ENCODE data around the gene TMEM53.

TMEM53 gene

GRCh38 chr1:44685218-44685617 is 10.9 kb upstream of the TMEM53 start:
- Histone ChIP-seq H3K9me3 (ENCODE audit: control insufficient read depth, low read length) (no peaks in the 10 kb centered on the region), H3K27me3 (replicated peaks; ENCODE audit: control insufficient read depth, insufficient read depth, low read length, poor library complexity, severe bottlenecking) (no peaks in the 10 kb centered on the region), H3K4me3 (ENCODE audit: insufficient read depth, low read depth, low read length, poor library complexity, severe bottlenecking) (no peak overlapping the region), H3K4me1 (ENCODE audit: control insufficient read depth, insufficient read depth, low read length, poor library complexity, severe bottlenecking) (no peaks in the 10 kb centered on the region), H3K36me3 (ENCODE audit: control insufficient read depth, insufficient read depth, low read length) (no peaks in the 10 kb centered on the region), H3K27ac (ENCODE audit: insufficient read depth, low read length, poor library complexity, severe bottlenecking) (no peak overlapping the region)
- no peak for DNase-seq

GRCh38 chr1:44684525-44684924 is 10.2 kb upstream of the TMEM53 start:
- H3K4me3 ChIP-seq (ENCODE audit: insufficient read depth, low read depth, low read length, poor library complexity, severe bottlenecking) = no peak overlapping the region
- DNase-seq = no peak

DNA sequence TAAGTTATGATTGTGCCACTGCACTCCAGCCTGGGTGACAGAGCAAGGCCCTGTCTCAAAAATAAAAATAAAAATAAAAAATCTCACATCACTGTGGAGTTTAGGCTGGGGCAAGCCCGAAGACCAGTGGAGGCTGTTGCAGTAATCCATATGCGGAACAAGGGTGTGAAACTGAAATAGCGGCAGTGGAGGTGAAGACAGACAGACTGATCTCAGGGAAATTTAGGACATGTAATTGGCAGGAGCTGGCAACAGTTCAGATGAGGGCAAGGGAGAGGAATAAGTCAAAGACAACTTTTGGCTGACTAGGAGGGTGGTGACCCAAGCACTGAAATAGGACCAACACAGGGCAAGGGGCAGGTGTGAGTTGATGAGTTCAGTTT is 8.6 kb upstream of the TMEM53 start:
- Histone ChIP-seq H3K9me3 (ENCODE audit: control insufficient read depth, low read length) (no peaks in the 10 kb centered on the region), H3K27ac (ENCODE audit: insufficient read depth, low read length, poor library complexity, severe bottlenecking) (no peak overlapping the region), H3K4me3 (ENCODE audit: insufficient read depth, low read depth, low read length, poor library complexity, severe bottlenecking) (no peak overlapping the region), H3K36me3 (ENCODE audit: control insufficient read depth, insufficient read depth, low read length) (no peaks in the 10 kb centered on the region), H3K27me3 (replicated peaks; ENCODE audit: control insufficient read depth, insufficient read depth, low read length, poor library complexity, severe bottlenecking) (no peaks in the 10 kb centered on the region), H3K4me1 (ENCODE audit: control insufficient read depth, insufficient read depth, low read length, poor library complexity, severe bottlenecking) (no peaks in the 10 kb centered on the region)
- DNase-seq = no peak

More at GRCh38 chr1:44684525-44684924, 10.2 kb upstream of the TMEM53 start:
- Histone ChIP-seq H3K4me1 (ENCODE audit: control insufficient read depth, insufficient read depth, low read length, poor library complexity, severe bottlenecking) (no peaks in the 10 kb centered on the region), H3K27me3 (replicated peaks; ENCODE audit: control insufficient read depth, insufficient read depth, low read length, poor library complexity, severe bottlenecking) (no peaks in the 10 kb centered on the region), H3K27ac (ENCODE audit: insufficient read depth, low read length, poor library complexity, severe bottlenecking) (no peak overlapping the region), H3K36me3 (ENCODE audit: control insufficient read depth, insufficient read depth, low read length) (no peaks in the 10 kb centered on the region), H3K9me3 (ENCODE audit: control insufficient read depth, low read length) (no peaks in the 10 kb centered on the region)

DNA sequence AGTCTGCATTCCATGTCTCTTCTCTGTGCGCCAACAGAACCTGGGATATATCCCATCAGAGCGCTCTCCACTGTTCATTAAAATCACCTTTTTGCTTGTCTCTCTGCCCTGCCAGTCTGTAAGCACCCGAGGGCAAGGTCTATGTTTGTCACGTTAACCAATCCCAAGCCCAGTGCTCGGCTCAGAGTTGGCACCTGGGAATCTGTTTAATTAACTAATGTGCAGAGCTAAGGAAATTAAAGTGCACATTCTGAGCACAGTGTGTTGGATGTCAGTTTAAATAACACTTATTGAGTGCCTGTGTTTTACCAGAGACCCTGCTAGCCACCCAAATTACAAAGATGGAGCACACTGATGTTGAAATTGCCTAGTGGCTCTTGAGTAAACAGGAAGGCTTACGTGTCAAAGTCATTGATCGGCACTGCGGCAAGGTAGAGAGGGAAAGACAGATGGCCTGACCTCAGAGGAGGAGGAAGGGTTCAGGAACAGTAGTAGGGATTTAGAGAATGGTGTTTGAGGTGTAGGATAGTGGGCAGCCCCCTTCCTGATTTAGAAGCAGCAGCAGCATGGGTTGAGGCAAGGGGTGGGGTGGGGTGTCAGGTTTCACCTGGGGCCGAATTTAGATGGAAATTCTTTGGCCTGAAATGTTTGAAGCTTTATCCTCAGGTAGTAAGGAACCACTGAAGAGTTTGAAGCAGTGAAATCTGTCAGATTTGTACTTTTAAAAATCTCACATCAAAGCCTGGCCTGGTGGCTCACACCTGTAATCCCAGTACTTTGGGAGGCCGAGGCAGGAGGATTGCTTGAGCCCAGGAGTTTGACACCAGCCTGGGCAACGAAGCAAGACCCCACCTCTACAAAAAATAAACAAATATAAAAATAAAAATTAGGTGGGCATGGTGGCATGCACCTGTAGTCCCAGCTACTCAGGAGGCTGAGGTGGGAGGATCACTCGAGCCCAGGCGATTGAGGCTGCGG is 7.9 kb upstream of the TMEM53 start:
- H3K4me1 ChIP-seq (ENCODE audit: control insufficient read depth, insufficient read depth, low read length, poor library complexity, severe bottlenecking) = no peaks in the 10 kb centered on the region
- H3K27ac ChIP-seq (ENCODE audit: insufficient read depth, low read length, poor library complexity, severe bottlenecking) = no peak overlapping the region
- no peak overlapping the region for H3K4me3 ChIP-seq (ENCODE audit: insufficient read depth, low read depth, low read length, poor library complexity, severe bottlenecking)
- H3K9me3 ChIP-seq (ENCODE audit: control insufficient read depth, low read length) = no peaks in the 10 kb centered on the region
- no peaks in the 10 kb centered on the region for H3K36me3 ChIP-seq (ENCODE audit: control insufficient read depth, insufficient read depth, low read length)
- DNase-seq = no peak
- no peaks in the 10 kb centered on the region for H3K27me3 ChIP-seq (replicated peaks; ENCODE audit: control insufficient read depth, insufficient read depth, low read length, poor library complexity, severe bottlenecking)

- H3K4me1 ChIP-seq (ENCODE audit: control insufficient read depth, insufficient read depth, low read length, poor library complexity, severe bottlenecking) = no peaks in the 10 kb centered on the region
- no peak for DNase-seq
- H3K4me3 ChIP-seq (ENCODE audit: insufficient read depth, low read depth, low read length, poor library complexity, severe bottlenecking) = no peak overlapping the region
- no peak overlapping the region for H3K27ac ChIP-seq (ENCODE audit: insufficient read depth, low read length, poor library complexity, severe bottlenecking)
- H3K9me3 ChIP-seq (ENCODE audit: control insufficient read depth, low read length) = no peaks in the 10 kb centered on the region
- H3K27me3 ChIP-seq (replicated peaks; ENCODE audit: control insufficient read depth, insufficient read depth, low read length, poor library complexity, severe bottlenecking) = no peaks in the 10 kb centered on the region
- no peaks in the 10 kb centered on the region for H3K36me3 ChIP-seq (ENCODE audit: control insufficient read depth, insufficient read depth, low read length)
Observed at GRCh38 chr1:44679468-44679867, 5.2 kb upstream of the TMEM53 start.

GRCh38 chr1:44678626-44679025 is 4.3 kb upstream of the TMEM53 start:
- H3K36me3 ChIP-seq (ENCODE audit: control insufficient read depth, insufficient read depth, low read length) = no peaks in the 10 kb centered on the region
- H3K9me3 ChIP-seq (ENCODE audit: control insufficient read depth, low read length) = no peaks in the 10 kb centered on the region
- H3K4me3 ChIP-seq (ENCODE audit: insufficient read depth, low read depth, low read length, poor library complexity, severe bottlenecking) = no peak overlapping the region
- H3K4me1 ChIP-seq (ENCODE audit: control insufficient read depth, insufficient read depth, low read length, poor library complexity, severe bottlenecking) = peaks cover 2% of the 10 kb centered on the region
- DNase-seq = no peak
- H3K27me3 ChIP-seq (replicated peaks; ENCODE audit: control insufficient read depth, insufficient read depth, low read length, poor library complexity, severe bottlenecking) = no peaks in the 10 kb centered on the region
- no peak overlapping the region for H3K27ac ChIP-seq (ENCODE audit: insufficient read depth, low read length, poor library complexity, severe bottlenecking)

DNA sequence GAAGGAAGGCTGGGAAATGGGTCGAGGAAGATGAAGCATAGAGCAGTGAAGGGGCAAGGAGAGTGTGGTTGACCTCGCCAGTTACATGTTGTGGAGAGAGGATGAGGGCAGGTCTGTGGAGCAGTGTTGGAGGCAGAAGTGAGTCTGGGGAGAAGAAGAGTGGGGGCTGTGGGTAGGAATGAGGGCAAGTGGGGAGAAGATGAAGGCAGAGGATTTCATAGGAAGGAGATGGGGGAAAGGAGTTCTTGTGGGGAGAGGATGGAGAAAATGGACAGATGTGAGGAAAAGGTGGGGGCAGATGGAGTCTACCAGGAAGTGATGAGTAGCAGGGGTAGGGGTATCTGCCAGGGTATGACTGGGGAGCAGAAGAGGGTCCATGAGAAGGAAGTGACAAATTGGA is 3.8 kb upstream of the TMEM53 start:
- Histone ChIP-seq H3K9me3 (ENCODE audit: control insufficient read depth, low read length) (no peaks in the 10 kb centered on the region), H3K4me3 (ENCODE audit: insufficient read depth, low read depth, low read length, poor library complexity, severe bottlenecking) (no peak overlapping the region), H3K27me3 (replicated peaks; ENCODE audit: control insufficient read depth, insufficient read depth, low read length, poor library complexity, severe bottlenecking) (no peaks in the 10 kb centered on the region), H3K4me1 (ENCODE audit: control insufficient read depth, insufficient read depth, low read length, poor library complexity, severe bottlenecking) (peaks cover 4% of the 10 kb centered on the region), H3K36me3 (ENCODE audit: control insufficient read depth, insufficient read depth, low read length) (no peaks in the 10 kb centered on the region), H3K27ac (ENCODE audit: insufficient read depth, low read length, poor library complexity, severe bottlenecking) (no peak overlapping the region)
- DNase-seq = no peak

DNA sequence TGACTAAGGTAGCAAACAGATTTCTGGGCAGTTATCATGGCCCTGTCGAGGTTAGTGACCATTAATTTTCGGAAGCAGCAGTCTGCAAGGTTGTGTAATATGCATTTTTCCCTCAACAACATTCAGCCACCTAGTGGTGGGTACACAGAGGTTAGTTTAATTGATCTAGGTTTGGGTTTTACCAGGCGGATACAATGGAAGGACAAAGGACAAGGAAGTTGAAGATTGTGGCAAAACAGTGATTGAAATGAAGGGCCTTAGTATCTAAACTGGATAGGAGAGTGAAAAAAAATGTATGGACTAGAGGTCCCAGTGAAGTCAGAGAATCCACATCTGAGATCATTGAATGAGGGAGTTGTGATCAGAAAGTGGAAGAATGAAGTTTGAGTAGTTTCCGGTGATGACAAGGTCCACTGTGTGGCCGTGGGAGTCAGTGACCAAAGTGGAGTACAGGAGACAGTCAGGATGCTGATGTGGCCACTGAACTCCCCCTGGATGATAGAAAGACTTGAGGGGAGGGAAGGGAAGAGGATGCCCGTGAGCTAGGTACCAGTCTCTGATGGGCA is 3.0 kb upstream of the TMEM53 start:
- H3K4me1 ChIP-seq (ENCODE audit: control insufficient read depth, insufficient read depth, low read length, poor library complexity, severe bottlenecking) = peaks cover 4% of the 10 kb centered on the region
- no peaks in the 10 kb centered on the region for H3K9me3 ChIP-seq (ENCODE audit: control insufficient read depth, low read length)
- H3K4me3 ChIP-seq (ENCODE audit: insufficient read depth, low read depth, low read length, poor library complexity, severe bottlenecking) = no peak overlapping the region
- H3K27me3 ChIP-seq (replicated peaks; ENCODE audit: control insufficient read depth, insufficient read depth, low read length, poor library complexity, severe bottlenecking) = no peaks in the 10 kb centered on the region
- DNase-seq = no peak
- H3K27ac ChIP-seq (ENCODE audit: insufficient read depth, low read length, poor library complexity, severe bottlenecking) = no peak overlapping the region
- no peaks in the 10 kb centered on the region for H3K36me3 ChIP-seq (ENCODE audit: control insufficient read depth, insufficient read depth, low read length)

GRCh38 chr1:44676484-44677200 is 2.4 kb upstream of the TMEM53 start:
- H3K27me3 ChIP-seq (replicated peaks; ENCODE audit: control insufficient read depth, insufficient read depth, low read length, poor library complexity, severe bottlenecking) = no peaks in the 10 kb centered on the region
- H3K9me3 ChIP-seq (ENCODE audit: control insufficient read depth, low read length) = no peaks in the 10 kb centered on the region
- H3K4me3 ChIP-seq (ENCODE audit: insufficient read depth, low read depth, low read length, poor library complexity, severe bottlenecking) = no peak overlapping the region
- DNase-seq = no peak
- H3K36me3 ChIP-seq (ENCODE audit: control insufficient read depth, insufficient read depth, low read length) = no peaks in the 10 kb centered on the region
- H3K27ac ChIP-seq (ENCODE audit: insufficient read depth, low read length, poor library complexity, severe bottlenecking) = no peak overlapping the region
- H3K4me1 ChIP-seq (ENCODE audit: control insufficient read depth, insufficient read depth, low read length, poor library complexity, severe bottlenecking) = peaks cover 4% of the 10 kb centered on the region

DNA sequence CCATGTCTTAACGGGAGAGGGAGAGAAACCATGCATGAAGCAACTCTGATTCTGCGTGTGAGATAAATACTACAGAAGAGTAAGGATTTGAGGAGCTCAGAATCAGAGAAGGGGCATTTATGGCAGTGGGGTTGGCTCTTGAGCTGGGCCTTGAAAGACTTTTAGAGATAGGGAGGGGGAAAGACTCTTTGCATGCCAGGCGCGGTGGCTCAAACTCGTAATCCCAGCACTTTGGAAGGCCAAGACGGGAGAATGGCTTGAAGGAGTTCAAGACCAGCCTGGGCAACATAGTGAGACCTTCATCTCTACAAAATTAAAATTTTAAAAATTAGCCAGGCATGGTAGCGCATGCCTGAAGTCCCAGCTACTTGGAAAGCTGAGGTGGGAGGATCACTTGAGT is 905 bp upstream of the TMEM53 start:
- Histone ChIP-seq H3K4me3 (ENCODE audit: insufficient read depth, low read depth, low read length, poor library complexity, severe bottlenecking) (no peak overlapping the region), H3K36me3 (ENCODE audit: control insufficient read depth, insufficient read depth, low read length) (no peaks in the 10 kb centered on the region), H3K27ac (ENCODE audit: insufficient read depth, low read length, poor library complexity, severe bottlenecking) (no peak overlapping the region), H3K9me3 (ENCODE audit: control insufficient read depth, low read length) (no peaks in the 10 kb centered on the region), H3K27me3 (replicated peaks; ENCODE audit: control insufficient read depth, insufficient read depth, low read length, poor library complexity, severe bottlenecking) (no peaks in the 10 kb centered on the region), H3K4me1 (ENCODE audit: control insufficient read depth, insufficient read depth, low read length, poor library complexity, severe bottlenecking) (peaks cover 4% of the 10 kb centered on the region)
- DNase-seq = no peak

Measured in effector memory CD4-positive, alpha-beta T cell (primary cell).